Measurements from ENCODE around the gene RAI14.

GRCh38 chr5:34831303-34831702, 175.2 kb downstream of the RAI14 start:
- TF ChIP-seq CTCF (conservative IDR thresholded peaks at IDR 0.05) (no peak), EZH2 (IDR thresholded peaks at IDR 0.05; ENCODE audit: low read depth) (no peak)
